GM12878 (cell line): ENCODE results near the gene CLASP2. TPM values are rescaled to one million over a fixed set of nuclear protein-coding genes. Genes with fewer than 3 reads are reported as not detected.
"Not testable (repeated sequence)": the region's sequence is repeated elsewhere in the genome, so short reads cannot be mapped to it uniquely, and the experiment has no call there.

Experiments used
- ATAC-seq: fragments of 200-7000 bp; cut with Tn5 transposase; 3 replicates; pipeline ENCODE4 v1.9.1; 2020; ENCODE audit warnings: mild to moderate bottlenecking, moderate library complexity
- BruUV-seq: library from RNA; stranded (reverse); fragments of 400-500 nt; replicated peaks from 2 replicates; lab custom pipeline; 2021; lab: Mats Ljungman, UMichigan
- CTCF ChIA-PET: fragments of 300-600 bp; sonication (Branson Sonifier 250); formaldehyde crosslinking; extraction: SDS; loops from one replicate; lab custom pipeline; 2021; ENCODE audit warnings: inconsistent platforms; lab: Yijun Ruan, JAX
- POLR2A ChIA-PET: fragments of 350-600 bp; formaldehyde crosslinking; extraction: SDS; loops from one replicate; lab custom pipeline; 2021; ENCODE audit warnings: inconsistent platforms; lab: Charles Lee
- RAD21 ChIA-PET: fragments of 300-600 bp; sonication (Branson Sonifier 250); formaldehyde crosslinking; loops from one replicate; lab custom pipeline; 2023; ENCODE audit warnings: antibody characterized with exemption; ENCODE audit not compliant: unreplicated experiment; lab: Charles Lee
- SMC1A ChIA-PET: fragments of 300-600 bp; sonication (Branson Sonifier 250); formaldehyde crosslinking; loops from one replicate; lab custom pipeline; 2023; ENCODE audit not compliant: unreplicated experiment, uncharacterized antibody; lab: Charles Lee
- DNase-seq: peaks from one replicate; pipeline ENCODE4 v3.0.0-alpha.2; 2011; ENCODE audit warnings: low read depth, low spot score
- FAIRE-seq: peaks from 3 replicates; lab custom pipeline; 2011; peaks lifted over from hg19 to GRCh38; lab: Jason Lieb, UNC
- H2AFZ ChIP-seq: 2 replicates; pipeline ENCODE4 v1.6.0; 2011; ENCODE audit warnings: low read depth, low read length, control low read depth; ENCODE audit not compliant: control insufficient read depth
- H3K27ac ChIP-seq: 2 replicates; pipeline ENCODE4 v1.5.1; 2011; ENCODE audit warnings: control low read depth; ENCODE audit not compliant: control insufficient read depth, insufficient read depth
- H3K27me3 ChIP-seq, 2 experiments: replicated peaks in 1 of 2; 2 replicates each; pipeline versions ENCODE4 v1.6.0 to v1.6.1; 2011; ENCODE audit warnings: low read length in 1 of 2; ENCODE audit not compliant: control insufficient read depth in 2 of 2, insufficient read depth in 2 of 2
- H3K36me3 ChIP-seq, 2 experiments: 2 replicates each; pipeline ENCODE4 v1.5.1; 2011; ENCODE audit warnings: low read length in 1 of 2; ENCODE audit not compliant: control insufficient read depth in 2 of 2, insufficient read depth in 2 of 2
- H3K4me1 ChIP-seq: 2 replicates; pipeline ENCODE4 v1.6.1; 2011; ENCODE audit warnings: mild to moderate bottlenecking, low read length, moderate library complexity, mixed read lengths; ENCODE audit not compliant: control insufficient read depth, insufficient read depth
- H3K4me2 ChIP-seq: 2 replicates; pipeline ENCODE4 v1.6.0; 2011; ENCODE audit warnings: control low read depth; ENCODE audit not compliant: control insufficient read depth, insufficient read depth
- H3K4me3 ChIP-seq: fragments of 200-600 bp; sonication (generic); 2 replicates; pipeline ENCODE4 v1.5.1; 2016
- H3K79me2 ChIP-seq: 2 replicates; pipeline ENCODE4 v1.6.0; 2011; ENCODE audit warnings: low read length; ENCODE audit not compliant: control insufficient read depth, insufficient read depth
- H3K9ac ChIP-seq: 2 replicates; pipeline ENCODE4 v1.8.0; 2011; ENCODE audit warnings: low read length, control low read depth, mixed read lengths; ENCODE audit not compliant: control insufficient read depth, insufficient read depth
- H3K9me3 ChIP-seq: replicated peaks from 3 replicates; pipeline ENCODE4 v1.5.1; 2011; ENCODE audit warnings: mild to moderate bottlenecking, low read length; ENCODE audit not compliant: control insufficient read depth, insufficient read depth
- H4K20me1 ChIP-seq: 2 replicates; pipeline ENCODE4 v1.6.0; 2011; ENCODE audit not compliant: control insufficient read depth, insufficient read depth
- CBX3 ChIP-seq: fragments of 200-600 bp; sonication (generic); IDR thresholded peaks from 2 replicates; pipeline ENCODE4 v1.6.1; 2016; ENCODE audit warnings: low read depth, borderline replicate concordance
- CREM ChIP-seq: IDR thresholded peaks from 2 replicates; pipeline ENCODE4 v1.6.1; 2014; ENCODE audit warnings: antibody characterized with exemption, low read depth
- FOS ChIP-seq: IDR thresholded peaks from 3 replicates; pipeline ENCODE4 v1.6.1; 2011; ENCODE audit warnings: borderline replicate concordance; ENCODE audit not compliant: insufficient read length; ENCODE audit errors: extremely low read depth
- GATAD2B ChIP-seq: fragments of 450-650 bp; conservative IDR thresholded peaks from 2 replicates; pipeline ENCODE4 v1.6.1; 2017; ENCODE audit warnings: low read depth, mild to moderate bottlenecking, moderate library complexity
- NR2C1 ChIP-seq: fragments of 450-650 bp; IDR thresholded peaks from 2 replicates; pipeline ENCODE4 v1.6.1; 2017; ENCODE audit warnings: antibody characterized with exemption, mild to moderate bottlenecking, moderate library complexity
- POLR2AphosphoS2 ChIP-seq: IDR thresholded peaks from 2 replicates; pipeline ENCODE4 v1.6.1; 2011; ENCODE audit warnings: low read depth, mild to moderate bottlenecking, low read length, improper control_type of control experiment, moderate library complexity
- SP1 ChIP-seq: IDR thresholded peaks from one replicate; pipeline ENCODE4 v1.6.1; 2011; ENCODE audit warnings: low read depth, low read length
- STAT3 ChIP-seq: IDR thresholded peaks from 2 replicates; pipeline ENCODE4 v1.6.1; 2011; ENCODE audit warnings: low read depth, low read length, improper control_type of control experiment
- WGBS: methylation state at CpG from one replicate; pipeline ENCODE4 v1.1.6; 2016; ENCODE audit warnings: low lambda C conversion rate; ENCODE audit not compliant: insufficient replicate concordance, insufficient coverage; ENCODE audit errors: missing lambda C conversion rate; 5-methylcytosine and 5-hydroxymethylcytosine counted together
- in situ Hi-C: fragments of 300-500 bp; cut with MboI; formaldehyde crosslinking; loops from 9 replicates; pipeline ENCODE4 v1.14.3; 2018; ENCODE audit warnings: mixed read lengths
- intact Hi-C: fragments of 100-400 bp; cut with micrococcal nuclease; formaldehyde crosslinking; loops from one replicate; pipeline ENCODE4 v1.14.2; 2022; ENCODE audit not compliant: unreplicated experiment
- polyA plus RNA-seq, 11 experiments: library from polyadenylated mRNA; depleted of rRNA in 4 of 11; unstranded in 6 of 11; stranded (reverse) in 5 of 11; fragments of >200 nt; fragmentation: Nextera tagmentation in 4 of 11; fragmentation: Illumina TruSeq in 1 of 11; extraction: Ambion mirVana in 4 of 11; extraction: Trizol in 1 of 11; gene quantifications; 1 replicate in 1 of 11; 2 replicates in 10 of 11; pipeline versions ENCODE4 v1.2.1 to v1.2.3, GENCODE V29; 2011 to 2016; ENCODE audit warnings: inconsistent platforms in 2 of 11, missing spikeins in 2 of 11, low read depth in 1 of 11
- total RNA-seq, 4 experiments: library from RNA; depleted of rRNA in 3 of 4; stranded (reverse); fragments of >200 nt in 3 of 4; fragmentation: Illumina TruSeq in 1 of 4; extraction: Trizol in 1 of 4; gene quantifications; 2 replicates each; pipeline versions ENCODE4 v1.2.1 to v1.2.3, GENCODE V29; 2013 to 2021
- TF ChIP-seq, protein P1 (sequence below): fragments of 450-650 bp; formaldehyde crosslinking; IDR thresholded peaks from 2 replicates; pipeline ENCODE4 v1.5.0; 2022; ENCODE audit warnings: mild to moderate bottlenecking, missing genetic modification characterization
- TF ChIP-seq, protein P2 (sequence below): fragments of 450-650 bp; formaldehyde crosslinking; IDR thresholded peaks from 2 replicates; pipeline ENCODE4 v1.4.0; 2020; ENCODE audit warnings: mild to moderate bottlenecking, moderate library complexity

CLASP2 gene
- total and polyA plus RNA-seq, 10 of the 15 experiments (the other 5 are each of a cell fraction or from before 2014, with no cell fraction given), result 4.0 to 38.3 (median 26.8) TPM

DNA sequence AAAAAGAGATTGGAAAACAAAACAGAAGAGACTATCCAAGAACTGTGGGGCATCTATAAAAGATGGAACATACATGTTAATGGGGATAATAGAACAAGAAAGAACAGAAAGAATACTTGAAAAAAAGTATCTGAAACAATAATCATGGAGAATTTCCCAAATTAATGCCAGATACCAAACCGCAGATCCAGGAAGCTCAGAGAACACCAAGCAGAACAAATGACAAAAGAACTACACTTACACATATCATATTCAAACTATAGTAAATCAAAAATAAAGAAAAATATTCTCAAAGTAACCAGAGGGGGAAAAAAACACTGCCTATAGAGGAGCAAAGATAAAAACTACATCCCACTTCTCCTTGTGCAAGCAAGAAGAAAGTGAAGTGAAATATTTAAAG lies 40.0 kb downstream of the CLASP2 start (continued):
- TF ChIP-seq CREM, result no peak
- no peak for TF ChIP-seq SP1
- TF ChIP-seq POLR2AphosphoS2, result no peak
- TF ChIP-seq NR2C1, result no peak

DNA sequence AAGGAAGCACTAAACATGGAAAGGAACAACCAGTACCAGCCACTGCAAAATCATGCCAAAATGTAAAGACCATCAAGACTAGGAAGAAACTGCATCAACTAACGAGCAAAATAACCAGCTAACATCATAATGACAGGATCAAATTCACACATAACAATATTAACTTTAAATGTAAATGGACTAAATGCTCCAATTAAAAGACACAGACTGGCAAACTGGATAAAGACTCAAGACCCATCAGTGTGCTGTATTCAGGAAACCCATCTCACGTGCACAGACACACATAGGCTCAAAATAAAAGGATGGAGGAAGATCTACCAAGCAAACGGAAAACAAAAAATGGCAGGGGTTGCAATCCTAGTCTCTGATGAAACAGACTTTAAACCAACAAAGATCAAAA lies 44.6 kb downstream of the CLASP2 start:
- H3K4me2 ChIP-seq, H3K9ac ChIP-seq, DNase-seq, in situ Hi-C loops, RAD21 ChIA-PET, H3K9me3 ChIP-seq, ATAC-seq, H3K36me3 ChIP-seq, POLR2A ChIA-PET, CTCF ChIA-PET, H3K79me2 ChIP-seq, H3K27ac ChIP-seq, SMC1A ChIA-PET, H3K4me3 ChIP-seq, H3K27me3 ChIP-seq, H3K4me1 ChIP-seq, intact Hi-C loops, H4K20me1 ChIP-seq, H2AFZ ChIP-seq, FAIRE-seq, BruUV-seq: not testable (repeated sequence)
- WGBS, result 95% methylated on average over 2 of the region's 3 CpGs

DNA sequence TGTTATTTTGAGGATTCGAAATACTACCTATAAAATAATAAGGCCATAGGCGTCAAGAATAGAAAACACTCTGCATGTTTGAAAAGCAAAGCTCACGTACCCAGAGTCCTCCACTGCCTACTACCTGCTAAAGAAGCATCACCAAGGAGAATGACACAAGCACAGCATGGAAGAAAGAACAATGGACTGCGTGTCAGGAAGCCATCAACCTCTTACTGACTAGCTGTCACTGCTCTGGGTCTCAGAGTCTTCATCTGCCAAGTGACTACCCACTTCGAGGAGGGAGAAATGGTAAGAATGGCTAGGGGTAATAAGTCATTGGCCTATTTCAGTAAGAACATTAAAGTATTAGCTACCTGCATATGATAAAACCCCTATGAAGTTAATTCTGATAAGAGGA lies 49.4 kb downstream of the CLASP2 start:
- H3K4me2 ChIP-seq, result no peak overlapping the region
- ATAC-seq, result no peak
- no peak overlapping the region for H2AFZ ChIP-seq
- H3K4me1 ChIP-seq, result no peaks in the 10 kb centered on the region
- no peaks in the 10 kb centered on the region; a peak in 2 of 4 replicates for H3K36me3 ChIP-seq
- DNase-seq, result no peak
- H3K9ac ChIP-seq, result no peak overlapping the region
- BruUV-seq, result no TSS peak
- H4K20me1 ChIP-seq, result no peaks in the 10 kb centered on the region
- intact Hi-C loops, result no loop called here
- no peaks in the 10 kb centered on the region for H3K9me3 ChIP-seq
- no peak for FAIRE-seq
- H3K79me2 ChIP-seq, result no peaks in the 10 kb centered on the region
- ChIA-PET SMC1A (no interaction called here), POLR2A (no interaction called here), RAD21 (no interaction called here), CTCF (interaction anchor here (1.7 kb wide), 1 partner anchor 10 kb away, joined by 4 read pairs; no protein-coding TSS in a partner anchor)
- in situ Hi-C loops, result no loop called here
- H3K4me3 ChIP-seq, result no peak overlapping the region
- no peaks in the 10 kb centered on the region for H3K27me3 ChIP-seq
- H3K27ac ChIP-seq, result no peak overlapping the region
- 98% methylated on average over 5 of the region's 5 CpGs for WGBS
- TF ChIP-seq GATAD2B, result no peak
- no peak for TF ChIP-seq SP1
- TF ChIP-seq, protein P1, sequence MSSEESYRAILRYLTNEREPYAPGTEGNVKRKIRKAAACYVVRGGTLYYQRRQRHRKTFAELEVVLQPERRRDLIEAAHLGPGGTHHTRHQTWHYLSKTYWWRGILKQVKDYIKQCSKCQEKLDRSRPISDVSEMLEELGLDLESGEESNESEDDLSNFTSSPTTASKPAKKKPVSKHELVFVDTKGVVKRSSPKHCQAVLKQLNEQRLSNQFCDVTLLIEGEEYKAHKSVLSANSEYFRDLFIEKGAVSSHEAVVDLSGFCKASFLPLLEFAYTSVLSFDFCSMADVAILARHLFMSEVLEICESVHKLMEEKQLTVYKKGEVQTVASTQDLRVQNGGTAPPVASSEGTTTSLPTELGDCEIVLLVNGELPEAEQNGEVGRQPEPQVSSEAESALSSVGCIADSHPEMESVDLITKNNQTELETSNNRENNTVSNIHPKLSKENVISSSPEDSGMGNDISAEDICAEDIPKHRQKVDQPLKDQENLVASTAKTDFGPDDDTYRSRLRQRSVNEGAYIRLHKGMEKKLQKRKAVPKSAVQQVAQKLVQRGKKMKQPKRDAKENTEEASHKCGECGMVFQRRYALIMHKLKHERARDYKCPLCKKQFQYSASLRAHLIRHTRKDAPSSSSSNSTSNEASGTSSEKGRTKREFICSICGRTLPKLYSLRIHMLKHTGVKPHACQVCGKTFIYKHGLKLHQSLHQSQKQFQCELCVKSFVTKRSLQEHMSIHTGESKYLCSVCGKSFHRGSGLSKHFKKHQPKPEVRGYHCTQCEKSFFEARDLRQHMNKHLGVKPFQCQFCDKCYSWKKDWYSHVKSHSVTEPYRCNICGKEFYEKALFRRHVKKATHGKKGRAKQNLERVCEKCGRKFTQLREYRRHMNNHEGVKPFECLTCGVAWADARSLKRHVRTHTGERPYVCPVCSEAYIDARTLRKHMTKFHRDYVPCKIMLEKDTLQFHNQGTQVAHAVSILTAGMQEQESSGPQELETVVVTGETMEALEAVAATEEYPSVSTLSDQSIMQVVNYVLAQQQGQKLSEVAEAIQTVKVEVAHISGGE, result no peak
- no peak for TF ChIP-seq FOS
- no peak for TF ChIP-seq CBX3
- no peak for TF ChIP-seq STAT3
- TF ChIP-seq, protein P2, sequence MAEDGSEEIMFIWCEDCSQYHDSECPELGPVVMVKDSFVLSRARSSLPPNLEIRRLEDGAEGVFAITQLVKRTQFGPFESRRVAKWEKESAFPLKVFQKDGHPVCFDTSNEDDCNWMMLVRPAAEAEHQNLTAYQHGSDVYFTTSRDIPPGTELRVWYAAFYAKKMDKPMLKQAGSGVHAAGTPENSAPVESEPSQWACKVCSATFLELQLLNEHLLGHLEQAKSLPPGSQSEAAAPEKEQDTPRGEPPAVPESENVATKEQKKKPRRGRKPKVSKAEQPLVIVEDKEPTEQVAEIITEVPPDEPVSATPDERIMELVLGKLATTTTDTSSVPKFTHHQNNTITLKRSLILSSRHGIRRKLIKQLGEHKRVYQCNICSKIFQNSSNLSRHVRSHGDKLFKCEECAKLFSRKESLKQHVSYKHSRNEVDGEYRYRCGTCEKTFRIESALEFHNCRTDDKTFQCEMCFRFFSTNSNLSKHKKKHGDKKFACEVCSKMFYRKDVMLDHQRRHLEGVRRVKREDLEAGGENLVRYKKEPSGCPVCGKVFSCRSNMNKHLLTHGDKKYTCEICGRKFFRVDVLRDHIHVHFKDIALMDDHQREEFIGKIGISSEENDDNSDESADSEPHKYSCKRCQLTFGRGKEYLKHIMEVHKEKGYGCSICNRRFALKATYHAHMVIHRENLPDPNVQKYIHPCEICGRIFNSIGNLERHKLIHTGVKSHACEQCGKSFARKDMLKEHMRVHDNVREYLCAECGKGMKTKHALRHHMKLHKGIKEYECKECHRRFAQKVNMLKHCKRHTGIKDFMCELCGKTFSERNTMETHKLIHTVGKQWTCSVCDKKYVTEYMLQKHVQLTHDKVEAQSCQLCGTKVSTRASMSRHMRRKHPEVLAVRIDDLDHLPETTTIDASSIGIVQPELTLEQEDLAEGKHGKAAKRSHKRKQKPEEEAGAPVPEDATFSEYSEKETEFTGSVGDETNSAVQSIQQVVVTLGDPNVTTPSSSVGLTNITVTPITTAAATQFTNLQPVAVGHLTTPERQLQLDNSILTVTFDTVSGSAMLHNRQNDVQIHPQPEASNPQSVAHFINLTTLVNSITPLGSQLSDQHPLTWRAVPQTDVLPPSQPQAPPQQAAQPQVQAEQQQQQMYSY (CRISPR knock-in tag), result no peak
